Measurements from ENCODE around the gene NFKB1. TPM values are rescaled to one million over a fixed set of nuclear protein-coding genes. Genes with fewer than 3 reads are reported as not detected.

Gene NFKB1
- total RNA-seq, 1 donor from 2014 or later: 24.6 TPM

DNA sequence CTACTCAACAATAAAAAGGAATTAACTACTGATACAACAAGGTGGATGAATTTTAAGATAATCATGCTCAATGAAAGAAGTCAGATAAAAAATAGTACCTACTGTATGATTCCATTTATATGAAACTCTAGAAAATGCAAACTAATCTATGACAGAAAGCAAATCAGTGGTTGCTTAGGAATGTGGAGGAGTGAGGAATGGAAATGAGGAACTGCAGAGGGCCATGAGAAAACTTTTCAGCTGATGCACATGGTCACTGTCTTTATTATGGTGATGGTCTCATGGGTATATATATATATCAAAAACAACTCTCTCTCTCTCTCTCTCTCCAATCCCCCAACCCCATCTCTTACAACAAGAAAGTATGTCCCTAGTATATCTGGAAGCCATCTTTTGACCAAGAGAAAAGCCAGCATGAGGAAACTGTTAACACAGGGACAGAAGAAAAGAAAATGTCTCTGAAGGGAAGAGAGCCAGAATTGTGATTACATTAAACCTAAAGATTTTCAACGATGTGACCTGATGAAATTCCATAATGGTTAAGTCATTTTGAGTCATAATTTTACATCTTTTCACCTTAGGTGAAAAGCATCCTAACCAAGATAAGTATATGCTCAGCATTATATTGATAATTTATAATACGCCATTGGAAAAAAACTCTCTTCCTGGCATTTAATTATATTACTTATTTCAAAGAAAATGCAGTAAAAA lies 8.5 kb upstream of the NFKB1 start:
- no peaks in the 10 kb centered on the region for H3K36me3 Mint-ChIP-seq (ENCODE audit: low read depth)
- no peak for DNase-seq (ENCODE audit: low read depth, low spot score)
- peaks cover 8% of the 10 kb centered on the region for H3K9me3 Mint-ChIP-seq
- peaks cover 10% of the 10 kb centered on the region for H3K4me1 Mint-ChIP-seq
- no peak overlapping the region for H3K27ac Mint-ChIP-seq (ENCODE audit: unreplicated experiment)
- H3K27me3 Mint-ChIP-seq (ENCODE audit: low read depth): no peaks in the 10 kb centered on the region
- H3K4me3 Mint-ChIP-seq: no peak overlapping the region
- no peak for TF ChIP-seq CTCF (conservative IDR thresholded peaks at IDR 0.05)

DNA sequence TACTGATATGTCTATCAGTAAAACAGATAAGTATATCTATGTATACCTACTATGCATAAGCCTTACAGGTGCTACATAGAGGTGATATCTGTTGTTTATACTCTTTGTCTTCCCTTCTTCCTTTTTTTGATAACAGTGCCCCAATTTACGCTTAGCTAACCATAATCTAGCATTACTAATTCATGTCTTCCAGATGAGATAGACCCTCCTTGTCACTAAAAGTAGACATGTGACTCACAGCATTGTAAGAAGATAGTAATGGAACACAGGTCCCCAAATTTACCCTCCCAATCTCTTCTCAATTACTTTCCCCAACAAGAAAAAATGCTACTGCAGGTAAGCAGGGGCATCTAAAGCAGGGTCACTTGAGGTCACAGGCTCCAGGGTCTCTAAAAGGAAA lies 7.9 kb upstream of the NFKB1 start:
- Mint-ChIP-seq H3K36me3 (ENCODE audit: low read depth) (no peaks in the 10 kb centered on the region), H3K9me3 (peaks cover 4% of the 10 kb centered on the region), H3K27me3 (ENCODE audit: low read depth) (no peaks in the 10 kb centered on the region), H3K27ac (ENCODE audit: unreplicated experiment) (no peak overlapping the region), H3K4me3 (no peak overlapping the region), H3K4me1 (peaks cover 10% of the 10 kb centered on the region)
- TF ChIP-seq CTCF (conservative IDR thresholded peaks at IDR 0.05): no peak
- DNase-seq (ENCODE audit: low read depth, low spot score): no peak

GRCh38 chr4:102493794-102494193 lies 7.4 kb upstream of the NFKB1 start:
- TF ChIP-seq CTCF (conservative IDR thresholded peaks at IDR 0.05): no peak
- Mint-ChIP-seq H3K27ac (ENCODE audit: unreplicated experiment) (no peak overlapping the region), H3K27me3 (ENCODE audit: low read depth) (no peaks in the 10 kb centered on the region), H3K4me1 (peaks cover 10% of the 10 kb centered on the region), H3K9me3 (peaks cover under 1% of the 10 kb centered on the region), H3K4me3 (no peak overlapping the region), H3K36me3 (ENCODE audit: low read depth) (no peaks in the 10 kb centered on the region)
- no peak for DNase-seq (ENCODE audit: low read depth, low spot score)

DNA sequence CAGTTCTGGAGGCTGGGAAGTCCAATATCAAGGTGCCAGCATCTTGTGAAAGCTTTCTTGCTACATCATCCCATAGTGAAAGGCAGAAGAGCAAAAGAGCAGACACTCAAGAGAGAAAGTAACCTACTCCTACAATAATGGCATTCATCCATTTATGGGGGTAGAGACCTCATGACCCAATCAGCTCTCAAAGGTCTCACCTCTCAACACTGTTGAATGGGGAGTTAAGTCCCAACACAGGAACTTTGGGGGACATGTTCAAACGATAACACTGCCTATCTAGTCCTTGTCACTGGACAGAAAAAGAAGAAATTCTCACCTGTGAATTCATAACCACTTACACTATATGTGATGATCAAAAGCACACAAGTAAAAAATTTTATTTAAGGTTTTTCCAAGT lies 6.6 kb upstream of the NFKB1 start:
- H3K4me3 Mint-ChIP-seq: no peak overlapping the region
- DNase-seq (ENCODE audit: low read depth, low spot score): no peak
- no peaks in the 10 kb centered on the region for H3K27me3 Mint-ChIP-seq (ENCODE audit: low read depth)
- no peak overlapping the region for H3K27ac Mint-ChIP-seq (ENCODE audit: unreplicated experiment)
- no peaks in the 10 kb centered on the region for H3K36me3 Mint-ChIP-seq (ENCODE audit: low read depth)
- no peak for TF ChIP-seq CTCF (conservative IDR thresholded peaks at IDR 0.05)
- H3K4me1 Mint-ChIP-seq: peaks cover 10% of the 10 kb centered on the region
- no peaks in the 10 kb centered on the region for H3K9me3 Mint-ChIP-seq

GRCh38 chr4:102497986-102498385 lies 3.2 kb upstream of the NFKB1 start:
- H3K9me3 Mint-ChIP-seq: no peaks in the 10 kb centered on the region
- DNase-seq (ENCODE audit: low read depth, low spot score): no peak
- no peaks in the 10 kb centered on the region for H3K27me3 Mint-ChIP-seq (ENCODE audit: low read depth)
- no peak overlapping the region for H3K27ac Mint-ChIP-seq (ENCODE audit: unreplicated experiment)
- H3K36me3 Mint-ChIP-seq (ENCODE audit: low read depth): no peaks in the 10 kb centered on the region
- TF ChIP-seq CTCF (conservative IDR thresholded peaks at IDR 0.05): no peak
- peaks cover 22% of the 10 kb centered on the region for H3K4me1 Mint-ChIP-seq
- no peak overlapping the region for H3K4me3 Mint-ChIP-seq
